ENCODE measurements around the gene HRH3.
A peak's percentile ranks its signal among the peaks of the same experiment; 100 is the strongest.

The HRH3 gene

GRCh38 chr20:62215020-62215990, 4.8 kb downstream of the HRH3 start:
- no peak for DNase-seq

GRCh38 chr20:62214067-62214466, 6.0 kb downstream of the HRH3 start:
- DNase-seq = no peak

GRCh38 chr20:62212299-62212698, 7.8 kb downstream of the HRH3 start:
- DNase-seq = no peak

GRCh38 chr20:62211769-62212288, 8.2 kb downstream of the HRH3 start:
- no peak for DNase-seq

DNA sequence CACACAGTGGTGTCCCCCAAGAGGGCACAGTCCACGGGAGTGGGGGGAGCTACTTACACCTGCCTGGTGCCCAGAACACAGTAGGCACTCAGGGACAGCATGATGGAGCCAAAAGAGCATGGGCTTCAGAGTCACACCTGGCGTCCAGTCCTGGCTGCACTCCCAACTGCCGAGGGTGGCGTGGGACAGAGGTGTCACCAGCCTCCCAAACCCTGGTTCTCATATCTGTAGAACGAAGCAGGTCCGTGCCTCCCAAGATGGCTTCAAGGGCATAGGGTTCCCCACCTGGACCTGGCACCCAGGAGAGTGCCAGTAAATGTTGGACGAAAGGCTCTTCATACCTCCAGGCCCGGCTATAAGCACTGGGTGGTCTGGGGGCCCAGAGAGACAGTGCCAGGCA, 8.9 kb downstream of the HRH3 start:
- no peak for DNase-seq

DNA sequence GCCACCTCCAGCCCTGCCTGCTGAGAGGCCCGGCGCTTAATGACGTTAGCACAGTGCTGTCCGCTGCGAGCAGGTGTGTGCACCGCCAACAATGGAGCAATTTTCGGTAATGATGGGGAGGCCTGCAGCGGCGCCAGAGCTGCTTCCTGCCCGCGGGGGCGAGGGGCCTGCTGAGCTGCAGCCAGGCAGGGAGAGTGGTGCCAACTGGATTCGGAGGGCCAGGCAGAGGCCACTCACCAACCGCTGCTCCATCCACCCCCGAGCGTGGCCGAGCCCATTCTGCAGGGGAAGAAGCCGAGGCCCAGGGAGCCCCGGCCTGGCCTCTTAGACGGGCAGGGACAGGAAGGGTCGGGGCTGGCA, 9.6 kb downstream of the HRH3 start:
- DNase-seq = peak; percentile 46

DNA sequence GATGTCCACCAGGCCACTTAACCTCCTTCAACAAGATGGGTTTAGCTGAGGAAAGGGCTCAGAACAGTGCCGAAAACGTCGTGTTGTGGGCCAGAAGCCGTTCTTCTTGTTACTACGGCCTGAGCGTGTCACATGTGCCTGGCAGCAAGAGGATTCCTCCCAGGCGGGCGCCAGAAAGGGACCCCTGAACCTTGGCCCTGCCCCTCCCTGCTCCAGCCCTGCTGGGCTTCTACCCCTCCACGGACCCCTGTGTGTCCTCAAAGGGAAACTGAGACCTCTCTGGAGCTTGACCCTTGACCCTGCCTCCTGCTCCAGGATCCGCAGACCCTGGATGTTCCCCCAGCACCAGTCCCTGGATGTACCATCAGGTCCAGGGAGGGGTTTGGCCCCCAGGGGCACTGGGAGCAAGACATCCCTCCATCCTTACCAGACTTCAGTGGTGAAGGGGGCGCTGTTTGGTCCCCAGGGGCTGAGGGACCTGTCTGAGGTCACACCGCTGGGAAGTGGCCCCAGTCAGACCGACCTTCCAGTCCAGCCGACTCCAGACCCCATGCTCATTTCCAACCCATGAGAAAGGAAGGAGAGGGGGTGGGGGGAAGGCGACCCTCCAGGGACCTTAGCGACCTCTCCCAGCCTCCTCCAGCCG, 10.1 kb downstream of the HRH3 start:
- DNase-seq = no peak

- DNase-seq = no peak
Measured at GRCh38 chr20:62208795-62209755, 11.0 kb downstream of the HRH3 start.

DNA sequence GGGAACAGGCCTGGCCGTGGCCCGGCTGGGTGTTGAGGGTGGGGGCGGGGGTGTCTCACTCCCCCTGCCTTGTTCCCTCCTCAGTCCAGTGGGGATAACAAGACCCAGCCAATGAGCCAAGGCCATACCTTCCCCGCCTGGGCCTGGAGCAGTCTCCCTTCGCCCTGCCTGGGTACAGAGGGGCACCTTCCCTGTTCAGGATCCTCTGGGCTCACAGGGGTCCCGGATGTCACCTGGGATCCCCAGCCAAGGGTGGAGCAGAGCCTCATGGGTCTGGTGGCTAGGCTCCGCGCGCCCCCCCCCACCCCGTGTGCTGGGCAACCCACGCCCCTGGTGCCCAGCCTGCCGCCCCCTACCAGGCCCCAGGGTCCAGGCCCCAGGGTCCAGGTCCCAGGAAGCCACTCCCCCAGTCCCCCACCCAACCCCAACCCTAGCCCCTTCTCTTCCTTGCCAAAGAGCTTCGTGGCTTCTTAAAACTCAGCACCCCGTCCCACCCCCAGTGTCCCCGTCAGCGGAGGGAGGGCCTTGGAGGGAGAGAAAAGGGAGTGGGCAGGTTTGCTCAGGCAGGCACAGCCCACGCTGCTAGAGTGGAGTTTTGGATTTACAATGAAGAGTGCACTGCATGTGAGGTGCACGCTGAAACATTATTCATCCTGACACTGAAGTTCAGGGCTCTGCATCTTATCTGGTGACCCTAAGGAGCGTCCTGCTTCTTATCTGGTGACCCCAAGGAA, 11.8 kb downstream of the HRH3 start:
- DNase-seq = no peak

- DNase-seq = no peak
Measured at GRCh38 chr20:62206388-62206775, 13.7 kb downstream of the HRH3 start.

- no peak for DNase-seq
Measured at GRCh38 chr20:62205618-62206387, 14.3 kb downstream of the HRH3 start.

- DNase-seq = no peak
Measured at GRCh38 chr20:62203378-62204030, 16.6 kb downstream of the HRH3 start.

- no peak for DNase-seq
Measured at GRCh38 chr20:62202676-62203377, 17.3 kb downstream of the HRH3 start.

GRCh38 chr20:62202083-62202395, 18.0 kb downstream of the HRH3 start:
- DNase-seq = no peak

DNA sequence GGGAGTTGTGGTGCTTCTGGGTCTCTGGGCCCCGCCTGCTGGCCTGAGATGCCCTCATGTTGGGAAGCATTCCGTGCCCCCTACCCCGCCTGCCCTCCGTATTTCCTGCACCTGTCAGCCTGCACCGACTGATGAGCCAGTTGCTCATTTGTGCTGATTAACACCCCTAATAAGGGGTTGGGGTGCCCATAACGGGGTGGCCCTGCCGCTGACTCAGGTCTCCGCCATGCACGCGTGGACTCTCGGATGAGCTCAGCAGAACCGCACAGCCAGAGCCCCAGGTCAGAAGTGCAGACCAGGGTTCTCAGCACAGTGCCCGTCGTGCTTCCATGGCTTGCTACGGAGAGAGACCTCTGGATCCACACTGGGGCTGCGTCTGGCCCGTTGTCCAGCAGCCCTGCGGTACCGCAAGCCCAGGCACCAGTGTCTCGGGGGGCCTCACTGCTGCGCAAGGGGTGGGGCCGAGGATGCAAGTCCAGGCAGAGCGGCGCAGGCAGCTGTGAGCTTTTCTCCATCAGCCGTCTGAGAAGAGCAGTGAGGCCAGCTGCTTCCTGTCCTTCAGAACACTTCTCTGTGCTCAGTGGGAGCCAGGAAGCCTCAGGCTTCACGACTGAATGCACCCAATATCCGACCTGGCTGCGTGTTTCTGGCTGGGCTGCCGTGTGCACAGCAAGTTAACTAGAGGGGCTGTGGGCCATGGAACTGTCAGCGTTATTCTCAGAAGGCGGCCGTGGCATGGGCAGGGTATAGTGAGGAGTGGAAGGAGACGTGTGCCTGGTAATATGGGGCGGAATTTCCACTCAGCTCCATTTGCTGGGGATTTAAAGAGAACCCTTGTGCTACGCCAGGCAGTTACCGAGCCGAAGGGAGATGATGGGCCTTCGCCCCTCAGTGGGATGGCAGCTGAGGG, 18.6 kb downstream of the HRH3 start:
- DNase-seq = no peak

DNA sequence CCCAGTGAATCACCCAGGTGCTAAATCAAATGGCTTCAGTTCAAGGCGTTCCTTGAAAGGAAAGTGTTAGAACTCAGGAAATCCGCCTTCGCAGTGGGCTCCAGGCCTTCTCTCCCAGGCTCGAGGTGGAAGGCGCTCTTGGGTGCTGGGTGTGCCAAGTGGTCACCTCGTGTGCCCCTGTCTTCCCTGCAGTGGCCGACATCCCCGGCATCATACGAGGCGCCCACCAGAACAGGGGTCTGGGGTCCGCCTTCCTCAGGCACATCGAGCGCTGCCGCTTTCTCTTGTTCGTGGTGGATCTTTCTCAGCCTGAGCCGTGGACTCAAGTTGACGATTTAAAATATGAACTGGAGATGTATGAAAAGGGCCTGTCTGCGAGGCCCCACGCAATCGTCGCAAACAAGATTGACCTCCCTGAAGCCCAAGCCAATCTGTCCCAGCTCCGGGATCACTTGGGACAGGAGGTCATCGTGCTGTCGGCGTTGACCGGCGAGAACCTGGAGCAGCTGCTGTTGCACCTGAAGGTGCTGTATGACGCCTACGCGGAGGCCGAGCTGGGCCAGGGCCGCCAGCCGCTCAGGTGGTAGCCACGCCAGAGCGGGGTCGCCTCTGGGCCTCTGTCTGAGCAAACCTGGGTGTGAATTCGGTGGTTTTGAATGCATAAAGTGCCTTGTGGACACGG, 19.4 kb downstream of the HRH3 start:
- DNase-seq = no peak

DNA sequence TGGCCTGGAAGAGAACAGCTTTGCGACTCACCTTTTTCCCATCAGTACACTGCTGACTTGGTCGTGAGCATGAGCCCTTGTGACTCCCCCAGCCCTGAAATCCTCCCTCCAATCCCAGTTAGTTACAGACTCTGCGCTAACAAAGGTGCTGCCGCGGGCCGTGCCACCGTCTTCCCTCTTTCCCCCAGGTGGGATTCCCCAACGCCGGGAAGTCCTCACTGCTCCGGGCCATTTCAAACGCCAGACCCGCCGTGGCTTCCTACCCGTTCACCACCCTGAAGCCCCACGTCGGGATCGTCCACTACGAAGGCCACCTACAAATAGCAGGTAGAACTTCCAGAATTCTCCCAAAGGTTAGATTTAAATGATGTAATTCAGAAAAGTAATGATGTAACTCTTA, 21.1 kb downstream of the HRH3 start:
- no peak for DNase-seq

- no peak for DNase-seq
Measured at GRCh38 chr20:62198496-62198895, 21.6 kb downstream of the HRH3 start.

GRCh38 chr20:62197801-62198200, 22.3 kb downstream of the HRH3 start:
- DNase-seq = no peak

All from NCI-H748 treated with DMSO at 0.1 percent for 48 hours (cell line).